Mucosa of rectum (tissue), 2 donors: ENCODE measurements around the gene PXYLP1.

ENCODE experiments used
- H3K27ac ChIP-seq, 2 donors: one replicate each; pipeline ENCODE4 v1.7.0; 2013; ENCODE audit warnings: inconsistent platforms in 2 of 2, low read depth in 2 of 2, low read length in 2 of 2
- H3K27me3 ChIP-seq, 2 donors: one replicate each; pipeline ENCODE4 v1.7.0; 2013; ENCODE audit warnings: low read length in 2 of 2; ENCODE audit not compliant: control insufficient read depth in 2 of 2, insufficient read depth in 2 of 2
- H3K36me3 ChIP-seq, 2 donors: one replicate each; pipeline ENCODE4 v1.7.0; 2013; ENCODE audit warnings: low read length in 2 of 2; ENCODE audit not compliant: control insufficient read depth in 2 of 2, insufficient read depth in 2 of 2
- H3K4me1 ChIP-seq, 2 donors: one replicate each; pipeline ENCODE4 v1.7.0; 2013; ENCODE audit warnings: low read length in 2 of 2, mild to moderate bottlenecking in 1 of 2; ENCODE audit not compliant: control insufficient read depth in 2 of 2, insufficient read depth in 2 of 2
- H3K4me3 ChIP-seq, 2 donors: one replicate each; pipeline ENCODE4 v1.7.0; 2013; ENCODE audit warnings: low read length in 2 of 2
- H3K9ac ChIP-seq, 2 donors: one replicate each; pipeline ENCODE4 v1.7.0; 2013; ENCODE audit warnings: low read length in 2 of 2, low read depth in 1 of 2, mild to moderate bottlenecking in 1 of 2
- H3K9me3 ChIP-seq, 2 donors: one replicate each; pipeline ENCODE4 v1.7.0; 2013; ENCODE audit warnings: low read length in 2 of 2; ENCODE audit not compliant: control insufficient read depth in 2 of 2
- donor health status: healthy.
- donor health status: Normal muscosa, but diverticular disease.

PXYLP1 gene

DNA sequence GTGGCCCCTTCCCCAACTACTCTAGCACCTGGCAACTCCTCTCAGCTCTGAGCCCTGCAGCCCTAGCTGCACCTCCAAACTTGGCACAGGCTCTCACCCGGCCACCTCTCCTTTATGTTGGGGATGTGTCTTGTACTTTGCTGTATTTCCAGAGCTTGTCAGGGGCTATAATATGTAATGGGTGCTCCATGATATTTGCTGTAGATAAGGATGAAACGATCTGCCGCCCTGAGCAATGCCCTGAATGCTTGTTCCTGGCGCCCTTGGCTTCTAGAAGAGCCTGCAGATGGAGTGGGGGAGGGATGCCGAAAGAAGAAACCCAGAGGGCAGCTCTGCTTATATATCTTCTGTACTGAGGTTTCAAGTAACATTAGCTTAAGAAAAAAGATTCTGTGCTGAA lies 100.8 kb downstream of the PXYLP1 start:
- Histone ChIP-seq H3K27me3 (no peaks in the 10 kb centered on the region), H3K4me3 (no peak overlapping the region), H3K36me3 (no peaks in the 10 kb centered on the region), H3K4me1 (peaks cover 29 to 52% of the 10 kb centered on the region in 2 donors), H3K9me3 (no peaks in the 10 kb centered on the region), H3K9ac (no peak overlapping the region), H3K27ac (peak overlapping the region; percentile 20 to 65)

DNA sequence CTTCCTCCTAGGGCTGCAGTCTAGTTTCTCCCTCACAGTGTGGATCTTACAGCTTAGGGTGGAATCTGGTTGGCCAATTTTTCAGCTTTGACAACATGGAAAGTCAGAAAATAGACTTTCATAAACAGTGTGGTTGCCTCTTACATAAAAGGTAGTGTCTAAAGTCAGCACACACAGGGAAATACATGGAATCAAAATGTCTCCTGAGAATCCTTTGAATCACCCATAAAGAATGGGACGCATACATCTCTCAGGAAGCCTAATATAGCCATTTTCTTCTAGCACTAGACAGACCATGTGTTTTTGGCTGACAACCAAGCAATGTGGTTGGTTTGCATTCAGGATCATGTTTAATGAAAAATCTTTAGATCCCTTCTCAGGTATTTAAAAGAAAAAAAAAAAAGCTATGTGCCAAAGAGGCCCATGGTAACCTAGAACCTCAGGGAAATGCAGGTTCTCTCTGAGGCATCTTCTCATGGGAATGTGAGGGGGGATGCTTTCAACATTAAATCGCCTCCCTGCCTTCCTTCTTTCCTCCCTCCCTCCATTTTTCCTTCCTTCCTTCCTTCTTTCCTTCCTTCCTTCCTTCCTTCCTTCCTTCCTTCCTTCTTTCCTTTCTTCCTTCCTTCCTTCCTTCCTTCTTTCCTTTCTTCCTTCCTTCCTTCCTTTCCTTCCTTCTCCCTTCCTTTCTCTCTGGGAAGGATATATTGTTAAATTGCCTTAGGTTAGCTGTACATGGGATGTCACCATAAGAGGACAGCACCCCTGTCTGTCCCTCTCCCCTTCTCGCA lies 102.4 kb downstream of the PXYLP1 start:
- H3K4me3 ChIP-seq, result no peak overlapping the region
- peak overlapping the region in 1 of 2 donors; percentile 30 for H3K27ac ChIP-seq
- H3K9me3 ChIP-seq, result no peaks in the 10 kb centered on the region
- peaks cover 25 to 38% of the 10 kb centered on the region in 2 donors for H3K4me1 ChIP-seq
- H3K36me3 ChIP-seq, result no peaks in the 10 kb centered on the region
- no peaks in the 10 kb centered on the region for H3K27me3 ChIP-seq
- H3K9ac ChIP-seq, result no peak overlapping the region

DNA sequence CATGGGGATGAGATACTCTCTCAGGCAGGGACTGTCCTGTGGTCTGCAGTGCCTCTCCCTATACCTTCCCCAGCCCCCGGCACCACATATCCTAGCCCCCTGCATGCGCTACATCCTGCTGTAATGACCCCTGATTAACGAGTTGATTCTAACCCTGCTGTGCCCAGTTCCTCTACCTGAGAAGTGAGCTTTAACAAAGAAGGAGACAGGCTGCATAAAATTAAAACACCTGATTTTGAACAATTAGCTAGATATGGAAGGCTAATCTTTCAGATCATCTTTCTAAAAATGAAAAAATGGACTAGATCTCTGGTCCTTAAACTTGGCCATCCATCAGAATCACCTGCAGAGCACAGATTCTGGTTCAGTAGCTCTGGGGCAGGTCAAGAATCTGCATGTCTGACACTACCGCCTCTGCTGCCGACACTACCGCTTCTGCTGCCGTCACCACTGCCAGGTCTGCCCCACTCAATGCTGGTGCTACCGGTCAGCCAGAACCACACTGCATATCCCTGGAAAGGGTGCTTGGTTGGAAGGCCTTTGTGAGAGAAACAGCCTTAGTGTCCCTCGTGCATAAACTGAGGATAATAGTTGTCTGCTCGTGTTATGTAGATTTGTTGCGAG lies 103.1 kb downstream of the PXYLP1 start:
- Histone ChIP-seq H3K4me3 (no peak overlapping the region), H3K4me1 (peaks cover 25 to 38% of the 10 kb centered on the region in 2 donors), H3K27ac (no peak overlapping the region), H3K9me3 (no peaks in the 10 kb centered on the region), H3K27me3 (no peaks in the 10 kb centered on the region), H3K36me3 (no peaks in the 10 kb centered on the region), H3K9ac (no peak overlapping the region)

DNA sequence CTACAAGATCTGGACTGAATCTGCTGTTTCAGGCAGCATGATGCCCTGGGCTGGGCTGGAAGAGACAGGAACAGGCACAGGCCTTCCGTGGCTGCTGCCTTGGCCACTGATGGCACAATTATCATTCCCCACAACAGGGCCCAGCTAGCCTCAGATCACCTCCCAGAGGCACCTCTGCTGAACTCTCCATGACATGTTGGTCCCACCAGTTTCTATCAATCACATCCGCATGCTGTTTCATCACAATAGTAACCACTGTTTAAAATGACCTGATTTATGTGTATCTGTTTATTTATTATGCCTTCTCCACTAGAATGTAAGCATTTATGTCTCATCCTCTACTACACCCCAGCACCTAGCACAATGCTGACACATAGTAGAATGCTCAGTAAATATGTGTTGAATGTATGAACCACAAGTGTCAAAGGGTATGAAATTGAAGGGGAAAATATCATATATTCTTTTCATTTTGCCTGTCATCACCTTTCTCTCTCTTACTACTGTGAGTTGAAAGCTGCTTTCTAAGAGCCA lies 104.0 kb downstream of the PXYLP1 start:
- no peak overlapping the region for H3K9ac ChIP-seq
- H3K4me1 ChIP-seq, result peaks cover 24 to 38% of the 10 kb centered on the region in 2 donors
- H3K9me3 ChIP-seq, result no peaks in the 10 kb centered on the region
- no peaks in the 10 kb centered on the region for H3K27me3 ChIP-seq
- H3K36me3 ChIP-seq, result no peaks in the 10 kb centered on the region
- H3K4me3 ChIP-seq, result no peak overlapping the region
- H3K27ac ChIP-seq, result no peak overlapping the region

DNA sequence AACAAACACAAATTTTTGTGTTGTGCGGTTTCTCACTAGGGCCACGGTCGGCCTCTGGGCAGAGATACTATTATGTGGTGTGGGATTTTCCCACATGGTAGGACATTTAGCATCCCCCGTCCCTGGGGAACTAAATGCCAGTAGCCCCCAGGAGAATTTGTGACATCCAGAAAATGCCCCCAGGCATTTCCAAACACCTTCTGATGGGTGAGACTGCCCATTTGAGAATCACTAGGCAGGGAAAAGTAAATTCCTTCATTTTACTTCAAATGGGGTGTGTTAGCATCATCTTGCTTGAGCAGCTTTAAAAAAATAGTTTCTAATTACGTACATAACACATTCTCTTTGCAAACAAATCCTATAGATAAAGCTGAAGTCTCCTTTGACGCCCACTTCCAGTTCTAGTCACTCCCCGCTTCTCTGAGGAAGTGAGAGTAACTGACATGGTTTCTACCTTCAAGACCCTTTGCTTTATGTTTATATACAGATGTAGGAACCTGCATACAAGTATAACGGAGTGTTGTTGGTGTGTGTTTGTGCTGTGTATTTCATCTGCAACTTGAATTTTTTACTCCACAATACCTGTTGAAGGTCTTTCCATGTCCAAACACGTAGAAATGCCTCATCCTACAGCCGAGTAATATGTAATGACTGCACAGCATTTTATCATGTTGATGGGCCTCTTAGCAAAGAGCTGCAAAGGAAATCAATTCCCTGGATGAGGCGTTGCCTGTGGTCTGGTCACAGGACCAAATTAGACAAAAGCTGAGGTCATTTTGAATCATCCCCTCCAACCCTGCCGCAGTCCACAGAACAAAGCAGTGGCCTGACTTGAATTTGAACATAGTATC lies 105.3 kb downstream of the PXYLP1 start:
- Histone ChIP-seq H3K27ac (peak overlapping the region in 1 of 2 donors; percentile 49), H3K4me3 (no peak overlapping the region), H3K4me1 (peaks cover 17 to 29% of the 10 kb centered on the region in 2 donors), H3K36me3 (no peaks in the 10 kb centered on the region), H3K9ac (peak overlapping the region in 1 of 2 donors; percentile 18), H3K9me3 (no peaks in the 10 kb centered on the region), H3K27me3 (no peaks in the 10 kb centered on the region)

DNA sequence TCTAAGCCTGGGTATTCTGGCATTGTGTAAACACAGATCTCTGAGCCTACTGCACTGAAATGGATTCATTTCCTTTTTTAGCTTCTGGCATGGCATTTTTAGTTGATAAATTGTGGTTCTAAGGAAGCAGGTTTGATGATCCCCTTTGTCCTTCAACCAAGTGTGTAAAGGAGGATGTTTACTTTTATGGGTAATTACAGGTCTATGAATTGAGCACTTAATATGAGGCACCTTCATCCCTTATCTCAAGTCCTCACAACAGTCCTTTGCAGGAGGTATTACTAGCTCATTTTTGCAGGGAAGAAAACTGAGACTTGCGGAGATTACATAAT lies 105.9 kb downstream of the PXYLP1 start:
- no peak overlapping the region for H3K9ac ChIP-seq
- H3K27me3 ChIP-seq, result no peaks in the 10 kb centered on the region
- H3K4me3 ChIP-seq, result no peak overlapping the region
- peak overlapping the region in 1 of 2 donors; percentile 49 for H3K27ac ChIP-seq
- peaks cover 11 to 23% of the 10 kb centered on the region in 2 donors for H3K4me1 ChIP-seq
- no peaks in the 10 kb centered on the region for H3K9me3 ChIP-seq
- no peaks in the 10 kb centered on the region for H3K36me3 ChIP-seq

DNA sequence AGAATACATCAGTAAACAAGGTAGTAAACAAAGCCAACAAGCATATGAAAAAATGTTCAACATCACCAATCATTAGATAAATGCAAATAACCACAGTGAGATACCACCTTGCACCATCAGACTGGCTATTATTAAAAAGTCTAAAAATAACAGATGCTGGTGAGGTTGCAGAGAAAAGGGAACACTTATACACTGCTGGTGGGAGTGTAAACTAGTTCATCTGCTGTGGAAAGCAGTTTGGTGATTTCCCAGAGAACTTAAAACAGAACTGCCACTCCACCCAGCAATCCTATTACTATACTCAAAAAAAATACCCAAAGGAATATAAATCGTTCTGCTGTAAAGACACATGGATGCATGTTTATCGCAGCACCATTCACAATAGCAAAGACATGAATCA lies 106.4 kb downstream of the PXYLP1 start:
- Histone ChIP-seq H3K9me3 (no peaks in the 10 kb centered on the region), H3K27ac (no peak overlapping the region), H3K4me1 (peaks cover 7 to 18% of the 10 kb centered on the region in 2 donors)

DNA sequence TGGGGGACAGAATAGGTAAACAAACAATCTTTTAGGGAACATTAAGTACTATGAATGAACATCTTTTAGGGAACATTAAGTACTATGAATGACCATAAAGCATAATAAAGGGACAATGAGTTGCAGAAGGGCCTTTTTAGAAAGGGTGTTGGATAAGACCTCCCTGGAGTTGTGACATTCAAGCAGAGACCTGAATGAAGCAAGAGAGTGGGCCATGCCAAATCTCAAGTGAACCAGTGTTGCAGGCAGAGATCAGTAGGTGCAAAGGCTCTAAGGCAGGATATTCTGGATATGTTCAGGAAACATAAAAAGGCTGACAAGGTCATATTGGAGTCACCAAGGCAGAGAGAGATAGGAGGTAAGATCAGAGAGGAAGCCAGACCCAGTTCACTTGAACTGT lies 107.3 kb downstream of the PXYLP1 start:
- Histone ChIP-seq H3K4me1 (peaks cover 4 to 10% of the 10 kb centered on the region in 2 donors), H3K9ac (no peak overlapping the region), H3K27me3 (no peaks in the 10 kb centered on the region), H3K4me3 (no peak overlapping the region), H3K27ac (no peak overlapping the region), H3K9me3 (no peaks in the 10 kb centered on the region), H3K36me3 (no peaks in the 10 kb centered on the region)

More for the DNA sequence above, 106.4 kb downstream of the PXYLP1 start:
- H3K27me3 ChIP-seq, result no peaks in the 10 kb centered on the region
- no peaks in the 10 kb centered on the region for H3K36me3 ChIP-seq
- no peak overlapping the region for H3K4me3 ChIP-seq
- H3K9ac ChIP-seq, result no peak overlapping the region

DNA sequence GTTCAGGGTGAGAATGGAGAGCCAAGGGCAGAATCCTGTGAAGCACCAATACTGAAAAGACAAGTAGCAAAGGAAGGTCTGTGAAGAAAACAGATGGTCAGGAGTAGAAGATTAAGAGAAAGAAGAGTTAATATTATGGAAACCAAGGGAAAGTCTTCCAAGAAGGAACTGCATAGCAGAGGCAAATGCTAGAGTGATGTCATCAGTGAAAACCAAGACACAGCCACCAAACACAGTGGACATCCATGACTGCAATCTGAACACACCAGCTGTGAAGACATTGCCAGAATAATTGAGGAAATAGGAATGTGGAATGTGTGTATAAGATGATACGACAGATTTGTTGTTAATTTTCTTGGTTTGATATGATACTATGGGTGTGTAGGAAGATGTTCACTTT lies 109.9 kb downstream of the PXYLP1 start:
- H3K27me3 ChIP-seq, result no peaks in the 10 kb centered on the region
- H3K4me3 ChIP-seq, result no peak overlapping the region
- no peaks in the 10 kb centered on the region for H3K36me3 ChIP-seq
- no peak overlapping the region for H3K9ac ChIP-seq
- H3K4me1 ChIP-seq, result peaks cover 15 to 24% of the 10 kb centered on the region in 2 donors
- H3K27ac ChIP-seq, result no peak overlapping the region
- H3K9me3 ChIP-seq, result no peaks in the 10 kb centered on the region

DNA sequence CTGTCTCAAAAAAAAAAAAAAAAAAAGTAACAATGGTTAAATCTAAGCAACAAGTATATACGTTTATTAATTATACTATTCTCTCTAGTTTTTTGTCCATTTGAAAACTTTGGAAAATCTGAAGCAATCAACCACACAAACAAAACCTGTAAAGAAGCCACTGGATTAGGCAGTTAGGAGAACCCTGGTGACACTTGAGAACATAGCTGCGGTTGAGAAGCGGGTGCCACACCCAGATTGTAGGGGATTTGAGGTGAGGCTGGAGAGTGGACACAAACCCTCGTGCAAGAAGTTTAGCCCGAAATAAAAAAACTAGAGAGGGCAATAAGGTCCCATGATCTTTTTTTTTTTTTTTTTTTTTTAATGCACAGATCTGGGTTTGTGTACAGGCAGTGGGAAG lies 110.8 kb downstream of the PXYLP1 start:
- Histone ChIP-seq H3K9ac (no peak overlapping the region), H3K27ac (no peak overlapping the region), H3K4me1 (peaks cover 13 to 23% of the 10 kb centered on the region in 2 donors), H3K4me3 (no peak overlapping the region), H3K27me3 (no peaks in the 10 kb centered on the region), H3K9me3 (no peaks in the 10 kb centered on the region), H3K36me3 (no peaks in the 10 kb centered on the region)
